ENCODE measurements around the gene PLA2G4F.

Gene PLA2G4F

GRCh38 chr15:42111924-42112323 lies 44.5 kb downstream of the PLA2G4F start:
- no peaks in the 10 kb centered on the region for H3K9me2 ChIP-seq (ENCODE audit: low read depth, low read length)
- no peaks in the 10 kb centered on the region for H3F3A ChIP-seq (ENCODE audit: insufficient read depth, low read length)
- no peaks in the 10 kb centered on the region for H3K9me3 ChIP-seq (ENCODE audit: low read length)
- no peak overlapping the region for H2AFZ ChIP-seq (ENCODE audit: low read length)
- H4K20me1 ChIP-seq (ENCODE audit: insufficient read depth, low read length), result no peaks in the 10 kb centered on the region
- H3K27ac ChIP-seq (ENCODE audit: low read depth, low read length, poor library complexity, severe bottlenecking), result no peak overlapping the region
- 0 out of 2 replicates have a peak, but pooled peaks cover 4% of the 10 kb centered on the region for H3K27me3 ChIP-seq (ENCODE audit: insufficient read depth, low read length)
- no peak overlapping the region for H3K9ac ChIP-seq (ENCODE audit: low read length)
- no peaks in the 10 kb centered on the region for H3K79me2 ChIP-seq (ENCODE audit: insufficient read depth, low read length)
- no peak overlapping the region for H3K4me2 ChIP-seq (ENCODE audit: low read length)
- TF ChIP-seq CTCF (IDR thresholded peaks at IDR 0.05; ENCODE audit: low read length), result no peak
- TF ChIP-seq EZH2 (IDR thresholded peaks at IDR 0.05; ENCODE audit: borderline replicate concordance, low read length), result no peak
- no peaks in the 10 kb centered on the region; the same call in 1 of the 2 replicates for H3K36me3 ChIP-seq (ENCODE audit: insufficient read depth, low read length)
- no peak overlapping the region for H3K4me3 ChIP-seq (ENCODE audit: low read depth, low read length, poor library complexity, severe bottlenecking)
- peaks cover 7% of the 10 kb centered on the region for H3K4me1 ChIP-seq (ENCODE audit: insufficient read depth, low read length, severe bottlenecking)

- 0 out of 2 replicates have a peak, but pooled peaks cover 4% of the 10 kb centered on the region for H3K27me3 ChIP-seq (ENCODE audit: insufficient read depth, low read length)
- TF ChIP-seq EZH2 (IDR thresholded peaks at IDR 0.05; ENCODE audit: borderline replicate concordance, low read length) (no peak), CTCF (IDR thresholded peaks at IDR 0.05; ENCODE audit: low read length) (no peak)
- no peaks in the 10 kb centered on the region for H4K20me1 ChIP-seq (ENCODE audit: insufficient read depth, low read length)
- H3K9ac ChIP-seq (ENCODE audit: low read length), result no peak overlapping the region
- no peaks in the 10 kb centered on the region for H3K9me3 ChIP-seq (ENCODE audit: low read length)
- no peak overlapping the region for H3K4me3 ChIP-seq (ENCODE audit: low read depth, low read length, poor library complexity, severe bottlenecking)
- no peaks in the 10 kb centered on the region for H3K36me3 ChIP-seq (ENCODE audit: insufficient read depth, low read length)
- no peak overlapping the region for H3K4me2 ChIP-seq (ENCODE audit: low read length)
- H3K27ac ChIP-seq (ENCODE audit: low read depth, low read length, poor library complexity, severe bottlenecking), result no peak overlapping the region
- H2AFZ ChIP-seq (ENCODE audit: low read length), result no peak overlapping the region
- H3K4me1 ChIP-seq (ENCODE audit: insufficient read depth, low read length, severe bottlenecking), result peaks cover 7% of the 10 kb centered on the region
- no peaks in the 10 kb centered on the region for H3K79me2 ChIP-seq (ENCODE audit: insufficient read depth, low read length)
- H3F3A ChIP-seq (ENCODE audit: insufficient read depth, low read length), result no peaks in the 10 kb centered on the region
- H3K9me2 ChIP-seq (ENCODE audit: low read depth, low read length), result no peaks in the 10 kb centered on the region
These were observed 46.1 kb downstream of the PLA2G4F start for GRCh38 chr15:42110367-42110766.

GRCh38 chr15:42108806-42109205 lies 47.6 kb downstream of the PLA2G4F start:
- TF ChIP-seq CTCF (IDR thresholded peaks at IDR 0.05; ENCODE audit: low read length) (no peak), EZH2 (IDR thresholded peaks at IDR 0.05; ENCODE audit: borderline replicate concordance, low read length) (no peak)
- Histone ChIP-seq H3K36me3 (ENCODE audit: insufficient read depth, low read length) (no peaks in the 10 kb centered on the region), H3K9ac (ENCODE audit: low read length) (no peak overlapping the region)

More at GRCh38 chr15:42108806-42109205, 47.6 kb downstream of the PLA2G4F start:
- Histone ChIP-seq H3F3A (ENCODE audit: insufficient read depth, low read length) (no peaks in the 10 kb centered on the region), H3K9me3 (ENCODE audit: low read length) (no peaks in the 10 kb centered on the region), H3K4me2 (ENCODE audit: low read length) (no peak overlapping the region), H2AFZ (ENCODE audit: low read length) (no peak overlapping the region), H3K9me2 (ENCODE audit: low read depth, low read length) (no peaks in the 10 kb centered on the region), H3K4me1 (ENCODE audit: insufficient read depth, low read length, severe bottlenecking) (peaks cover 7% of the 10 kb centered on the region), H3K4me3 (ENCODE audit: low read depth, low read length, poor library complexity, severe bottlenecking) (no peak overlapping the region), H4K20me1 (ENCODE audit: insufficient read depth, low read length) (no peaks in the 10 kb centered on the region), H3K27me3 (ENCODE audit: insufficient read depth, low read length) (0 out of 2 replicates have a peak, but pooled peaks cover 4% of the 10 kb centered on the region), H3K27ac (ENCODE audit: low read depth, low read length, poor library complexity, severe bottlenecking) (no peak overlapping the region), H3K79me2 (ENCODE audit: insufficient read depth, low read length) (no peaks in the 10 kb centered on the region)

Measured in OCI-LY1 (cell line).